Uterus (tissue), 4 donors: Measurements from ENCODE around the gene SAMD1. TPM values are rescaled to one million over a fixed set of nuclear protein-coding genes. Genes with fewer than 3 reads are reported as not detected.

Experiments used
- DNase-seq, 2 donors: peaks; one replicate each; pipeline ENCODE4 v3.0.0-alpha.2; 2019 to 2020
- H3K27ac ChIP-seq, 2 donors: fragments of 200-600 bp; sonication (generic); 1 replicate in 1 of 2; 2 replicates in 1 of 2; pipeline ENCODE4 v1.5.1; 2016 to 2018
- H3K27me3 ChIP-seq, 2 donors: fragments of 200-600 bp; sonication (generic); one replicate each; pipeline ENCODE4 v1.5.1; 2018 to 2019; ENCODE audit warnings: control low read depth in 1 of 2
- H3K36me3 ChIP-seq, 2 donors: fragments of 200-600 bp; sonication (generic); one replicate each; pipeline ENCODE4 v1.5.1; 2019; ENCODE audit warnings: control low read depth in 1 of 2
- H3K4me1 ChIP-seq, 2 donors: fragments of 200-600 bp; sonication (generic); one replicate each; pipeline ENCODE4 v1.5.1; 2018 to 2019; ENCODE audit warnings: control low read depth in 1 of 2
- H3K4me3 ChIP-seq, 2 donors: fragments of 200-600 bp; sonication (generic); 1 replicate in 1 of 2; 2 replicates in 1 of 2; pipeline ENCODE4 v1.5.1; 2018 to 2019; ENCODE audit warnings: mild to moderate bottlenecking in 1 of 2
- H3K9me3 ChIP-seq, 2 donors: fragments of 200-600 bp; sonication (generic); one replicate each; pipeline ENCODE4 v1.5.1; 2019; ENCODE audit warnings: control low read depth in 1 of 2
- POLR2A ChIP-seq, 2 donors: fragments of 450-650 bp; IDR thresholded peaks; one replicate each; pipeline ENCODE4 v1.6.1; 2016; ENCODE audit warnings: antibody characterized with exemption in 2 of 2, mild to moderate bottlenecking in 1 of 2, moderate library complexity in 1 of 2
- intact Hi-C: fragments of 100-400 bp; cut with DNase I; formaldehyde crosslinking; loops from one replicate; pipeline ENCODE4 v1.15.1; 2023; ENCODE audit warnings: low total_unique reads
- total RNA-seq, 4 donors: library from RNA; depleted of rRNA in 3 of 4; stranded (reverse); fragments of >200 nt in 3 of 4; gene quantifications; one replicate each; pipeline versions ENCODE4 v1.1.0 to v1.2.4, GENCODE V29; 2014 to 2023
- TF ChIP-seq, protein P1 (sequence below), 4 experiments: fragments of 200-600 bp in 2 of 4; fragments of 450-650 bp in 2 of 4; sonication (generic) in 2 of 4; IDR thresholded peaks; one replicate each; pipeline ENCODE4 v1.5.1; 2016 to 2019; ENCODE audit warnings: antibody characterized with exemption in 4 of 4, mild to moderate bottlenecking in 2 of 4, moderate library complexity in 1 of 4
- donor health status: DM: yes; HTN: yes; CAD: no.

SAMD1 gene
- total RNA-seq, 4 donors from 2014 or later, result 6.9 to 57.8 (median 24.1) TPM

DNA sequence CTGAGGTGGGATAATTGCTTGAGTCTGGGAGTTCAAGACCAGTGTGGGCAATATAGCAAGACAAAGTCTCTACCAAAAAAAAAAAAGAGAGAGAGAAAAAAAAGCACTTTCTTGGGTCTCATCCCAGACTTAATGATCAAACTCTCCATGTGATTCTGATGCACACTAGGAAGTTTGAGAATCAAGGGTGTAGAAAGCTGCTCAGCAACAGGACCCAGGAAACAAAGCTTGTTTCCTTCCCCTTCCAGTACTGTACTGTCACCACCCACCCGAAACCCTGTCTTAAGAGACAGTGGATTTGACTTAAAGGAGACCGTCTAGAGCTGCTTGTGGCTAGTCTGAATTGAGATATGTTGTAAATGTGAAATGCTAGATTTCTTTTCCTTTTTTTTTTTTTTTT is 12.1 kb downstream of the SAMD1 start:
- Histone ChIP-seq H3K9me3 (no peaks in the 10 kb centered on the region), H3K4me3 (no peak overlapping the region), H3K4me1 (peaks cover 0 to 4% of the 10 kb centered on the region in 2 donors), H3K36me3 (no peaks in the 10 kb centered on the region), H3K27ac (no peak overlapping the region), H3K27me3 (no peaks in the 10 kb centered on the region)
- intact Hi-C loops, result no loop called here
- no peak for DNase-seq
- TF ChIP-seq, protein P1, sequence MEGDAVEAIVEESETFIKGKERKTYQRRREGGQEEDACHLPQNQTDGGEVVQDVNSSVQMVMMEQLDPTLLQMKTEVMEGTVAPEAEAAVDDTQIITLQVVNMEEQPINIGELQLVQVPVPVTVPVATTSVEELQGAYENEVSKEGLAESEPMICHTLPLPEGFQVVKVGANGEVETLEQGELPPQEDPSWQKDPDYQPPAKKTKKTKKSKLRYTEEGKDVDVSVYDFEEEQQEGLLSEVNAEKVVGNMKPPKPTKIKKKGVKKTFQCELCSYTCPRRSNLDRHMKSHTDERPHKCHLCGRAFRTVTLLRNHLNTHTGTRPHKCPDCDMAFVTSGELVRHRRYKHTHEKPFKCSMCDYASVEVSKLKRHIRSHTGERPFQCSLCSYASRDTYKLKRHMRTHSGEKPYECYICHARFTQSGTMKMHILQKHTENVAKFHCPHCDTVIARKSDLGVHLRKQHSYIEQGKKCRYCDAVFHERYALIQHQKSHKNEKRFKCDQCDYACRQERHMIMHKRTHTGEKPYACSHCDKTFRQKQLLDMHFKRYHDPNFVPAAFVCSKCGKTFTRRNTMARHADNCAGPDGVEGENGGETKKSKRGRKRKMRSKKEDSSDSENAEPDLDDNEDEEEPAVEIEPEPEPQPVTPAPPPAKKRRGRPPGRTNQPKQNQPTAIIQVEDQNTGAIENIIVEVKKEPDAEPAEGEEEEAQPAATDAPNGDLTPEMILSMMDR (IDR thresholded peaks at IDR 0.05), result no peak
- TF ChIP-seq POLR2A (IDR thresholded peaks at IDR 0.05), result no peak

GRCh38 chr19:14073925-14074838 is 16.4 kb downstream of the SAMD1 start:
- TF ChIP-seq POLR2A (IDR thresholded peaks at IDR 0.05), result no peak
- TF ChIP-seq, protein P1 (IDR thresholded peaks at IDR 0.05), result no peak
- intact Hi-C loops, result loop anchor here (2.0 to 5.0 kb wide), 2 partner anchors 189 to 477 kb away; no protein-coding TSS in a partner anchor
- H3K27ac ChIP-seq, result peak overlapping the region; percentile 83 to 89
- H3K4me3 ChIP-seq, result peak overlapping the region; percentile 41 to 59
- no peaks in the 10 kb centered on the region for H3K9me3 ChIP-seq
- DNase-seq, result peak in 1 of 2 donors; percentile 33
- H3K27me3 ChIP-seq, result no peaks in the 10 kb centered on the region
- peaks cover 0 to 4% of the 10 kb centered on the region in 2 donors for H3K4me1 ChIP-seq
- no peaks in the 10 kb centered on the region for H3K36me3 ChIP-seq

DNA sequence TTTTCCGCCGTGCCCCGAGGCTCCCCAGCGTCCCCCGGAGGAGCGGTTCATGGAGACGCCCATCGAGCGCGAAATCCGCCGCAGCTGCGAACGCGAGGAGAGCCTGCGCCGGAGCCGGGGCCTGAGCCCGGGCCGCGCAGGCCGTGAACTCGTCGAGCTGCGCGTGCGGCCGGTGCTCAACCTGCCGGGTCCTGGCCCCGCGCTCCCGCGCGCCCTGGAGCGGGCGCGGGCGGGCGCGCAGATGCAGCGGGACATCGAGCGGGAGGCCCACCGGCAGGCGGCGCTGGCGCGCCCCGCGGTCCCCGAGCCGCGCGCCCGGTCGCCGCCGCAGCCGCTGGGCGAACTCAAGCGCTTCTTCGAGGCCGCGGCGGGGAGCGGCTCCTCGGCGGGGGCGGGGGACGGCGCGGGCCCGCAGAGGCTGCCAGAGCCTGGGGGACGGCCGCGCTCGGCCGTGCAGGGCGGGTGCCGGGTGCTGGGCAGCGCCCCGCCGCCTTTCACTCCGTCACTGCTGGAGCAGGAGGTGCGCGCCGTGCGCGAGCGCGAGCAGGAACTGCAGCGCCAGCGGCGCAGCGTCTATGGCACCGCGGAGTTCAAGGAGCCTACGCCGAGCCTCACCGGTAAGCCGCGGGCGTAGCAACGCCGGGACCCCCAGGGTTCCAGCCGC is 17.2 kb downstream of the SAMD1 start:
- DNase-seq, result peak; percentile 51 to 69
- intact Hi-C loops, result loop anchor here (2.0 to 5.0 kb wide), 2 partner anchors 189 to 476 kb away; no protein-coding TSS in a partner anchor
- peak overlapping the region; percentile 83 to 89 for H3K27ac ChIP-seq
- no peaks in the 10 kb centered on the region for H3K9me3 ChIP-seq
- H3K4me1 ChIP-seq, result peaks cover 0 to 4% of the 10 kb centered on the region in 2 donors
- no peaks in the 10 kb centered on the region for H3K36me3 ChIP-seq
- TF ChIP-seq, protein P1 (IDR thresholded peaks at IDR 0.05), result peak in 3 of 4 experiments; percentile 64 to 97 (median 93)
- TF ChIP-seq POLR2A (IDR thresholded peaks at IDR 0.05), result peak in 1 of 2 donors; percentile 53
- peak overlapping the region; percentile 41 to 59 for H3K4me3 ChIP-seq
- H3K27me3 ChIP-seq, result no peaks in the 10 kb centered on the region

GRCh38 chr19:14072535-14073260 is 17.9 kb downstream of the SAMD1 start, which contains the start of gene MISP3:
Gene MISP3 (plus strand): TSS chr19:14072786. CDS start chr19:14073310, 524 bp downstream.
- H3K36me3 ChIP-seq, result no peaks in the 10 kb centered on the region
- intact Hi-C loops, result loop anchor here (2.0 to 5.0 kb wide), 2 partner anchors 188 to 475 kb away; no protein-coding TSS in a partner anchor
- H3K4me3 ChIP-seq, result peak within 1 kb of the TSS; percentile 41 to 59
- peak within 1 kb of the TSS; percentile 83 to 89 for H3K27ac ChIP-seq
- no peaks in the 10 kb centered on the region for H3K9me3 ChIP-seq
- DNase-seq, result peak in 1 of 2 donors; percentile 35
- peaks cover 0 to 4% of the 10 kb centered on the region in 2 donors for H3K4me1 ChIP-seq
- TF ChIP-seq POLR2A (IDR thresholded peaks at IDR 0.05), result no peak
- TF ChIP-seq, protein P1 (IDR thresholded peaks at IDR 0.05), result peak in 1 of 4 experiments; percentile 5
- no peaks in the 10 kb centered on the region for H3K27me3 ChIP-seq
